Central memory CD8-positive, alpha-beta T cell (primary cell): Measurements from ENCODE around the gene MAPK8IP3.

Source experiments
- ATAC-seq: fragments of 150-1000 bp; cut with Tn5 transposase; replicated peaks from 2 replicates; pipeline ENCODE4 v1.10.0; 2022; ENCODE audit warnings: mild to moderate bottlenecking, moderate FRiP score, moderate number of reproducible peaks; ENCODE audit not compliant: poor library complexity, severe bottlenecking; ENCODE audit errors: extremely low read depth
- DNase-seq, 2 donors: peaks; one replicate each; pipeline ENCODE4 v3.0.0; 2021; ENCODE audit warnings: low spot score in 2 of 2
- H3K27ac Mint-ChIP-seq: one replicate; pipeline ENCODE4 v1.8.0; 2022; ENCODE audit warnings: low read depth, mild to moderate bottlenecking, moderate library complexity, mixed read lengths
- H3K27me3 Mint-ChIP-seq: one replicate; pipeline ENCODE4 v1.8.0; 2022; ENCODE audit warnings: mixed read lengths
- H3K36me3 Mint-ChIP-seq: one replicate; pipeline ENCODE4 v1.8.0; 2022; ENCODE audit warnings: mild to moderate bottlenecking, moderate library complexity, mixed read lengths; ENCODE audit not compliant: insufficient read depth
- H3K4me1 Mint-ChIP-seq: one replicate; pipeline ENCODE4 v1.8.0; 2022; ENCODE audit warnings: mixed read lengths
- H3K4me3 Mint-ChIP-seq: one replicate; pipeline ENCODE4 v1.8.0; 2022; ENCODE audit warnings: mild to moderate bottlenecking, moderate library complexity, mixed read lengths
- H3K9me3 Mint-ChIP-seq: one replicate; pipeline ENCODE4 v1.8.0; 2022; ENCODE audit warnings: mixed read lengths

The MAPK8IP3 gene

GRCh38 chr16:1766231-1766630 lies 60.2 kb downstream of the MAPK8IP3 start:
- Mint-ChIP-seq H3K36me3 (peaks cover 22% of the 10 kb centered on the region), H3K27ac (no peak overlapping the region), H3K4me1 (peaks cover 6% of the 10 kb centered on the region), H3K27me3 (no peaks in the 10 kb centered on the region), H3K4me3 (no peak overlapping the region), H3K9me3 (no peaks in the 10 kb centered on the region)
- no peak for DNase-seq
- no peak for ATAC-seq

- no peak for ATAC-seq
- no peak overlapping the region for H3K27ac Mint-ChIP-seq
- no peaks in the 10 kb centered on the region for H3K27me3 Mint-ChIP-seq
- H3K4me1 Mint-ChIP-seq = peaks cover 7% of the 10 kb centered on the region
- H3K4me3 Mint-ChIP-seq = no peak overlapping the region
- H3K36me3 Mint-ChIP-seq = peaks cover 22% of the 10 kb centered on the region
- no peaks in the 10 kb centered on the region for H3K9me3 Mint-ChIP-seq
- DNase-seq = no peak
Observed at GRCh38 chr16:1766701-1767100, 60.7 kb downstream of the MAPK8IP3 start.

GRCh38 chr16:1767116-1767994 lies 61.4 kb downstream of the MAPK8IP3 start:
- Mint-ChIP-seq H3K4me1 (peaks cover 13% of the 10 kb centered on the region), H3K9me3 (no peaks in the 10 kb centered on the region), H3K27me3 (no peaks in the 10 kb centered on the region), H3K27ac (no peak overlapping the region), H3K36me3 (peaks cover 24% of the 10 kb centered on the region), H3K4me3 (no peak overlapping the region)
- ATAC-seq = no peak
- no peak for DNase-seq

DNA sequence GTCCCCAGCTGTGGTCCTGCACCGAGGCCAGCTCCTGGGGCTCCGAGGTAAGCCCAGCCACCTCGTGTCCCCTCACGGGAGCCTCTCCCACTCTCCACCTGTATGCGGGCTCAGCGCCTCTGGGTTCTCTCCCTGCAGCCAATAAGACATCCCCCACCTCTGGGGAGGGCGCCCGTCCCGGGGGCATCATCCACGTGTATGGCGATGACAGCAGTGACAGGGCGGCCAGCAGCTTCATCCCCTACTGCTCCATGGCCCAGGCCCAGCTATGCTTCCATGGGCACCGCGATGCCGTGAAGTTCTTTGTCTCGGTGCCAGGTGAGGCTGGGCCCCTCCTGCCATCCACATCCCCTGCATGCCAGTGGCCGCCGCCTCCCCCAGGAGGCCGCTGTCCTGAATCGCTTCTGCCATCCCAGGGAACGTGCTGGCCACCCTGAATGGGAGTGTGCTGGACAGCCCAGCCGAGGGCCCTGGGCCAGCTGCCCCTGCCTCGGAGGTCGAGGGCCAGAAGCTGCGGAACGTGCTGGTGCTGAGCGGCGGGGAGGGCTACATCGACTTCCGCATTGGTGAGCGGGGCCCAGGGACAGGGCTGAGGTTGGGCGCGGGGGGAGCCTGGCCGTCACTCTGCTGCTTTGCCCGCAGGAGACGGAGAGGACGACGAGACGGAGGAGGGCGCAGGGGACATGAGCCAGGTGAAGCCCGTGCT lies 62.2 kb downstream of the MAPK8IP3 start:
- no peak for DNase-seq
- Mint-ChIP-seq H3K27me3 (no peaks in the 10 kb centered on the region), H3K4me3 (no peak overlapping the region), H3K27ac (peak overlapping the region; percentile 46), H3K9me3 (no peaks in the 10 kb centered on the region), H3K4me1 (peaks cover 14% of the 10 kb centered on the region), H3K36me3 (peaks cover 28% of the 10 kb centered on the region)
- ATAC-seq = no peak

- no peak for ATAC-seq
- peak overlapping the region; percentile 46 for H3K27ac Mint-ChIP-seq
- DNase-seq = no peak
- peaks cover 14% of the 10 kb centered on the region for H3K4me1 Mint-ChIP-seq
- no peak overlapping the region for H3K4me3 Mint-ChIP-seq
- peaks cover 30% of the 10 kb centered on the region for H3K36me3 Mint-ChIP-seq
- H3K27me3 Mint-ChIP-seq = no peaks in the 10 kb centered on the region
- H3K9me3 Mint-ChIP-seq = no peaks in the 10 kb centered on the region
Observed at GRCh38 chr16:1768767-1769401, 62.9 kb downstream of the MAPK8IP3 start.

DNA sequence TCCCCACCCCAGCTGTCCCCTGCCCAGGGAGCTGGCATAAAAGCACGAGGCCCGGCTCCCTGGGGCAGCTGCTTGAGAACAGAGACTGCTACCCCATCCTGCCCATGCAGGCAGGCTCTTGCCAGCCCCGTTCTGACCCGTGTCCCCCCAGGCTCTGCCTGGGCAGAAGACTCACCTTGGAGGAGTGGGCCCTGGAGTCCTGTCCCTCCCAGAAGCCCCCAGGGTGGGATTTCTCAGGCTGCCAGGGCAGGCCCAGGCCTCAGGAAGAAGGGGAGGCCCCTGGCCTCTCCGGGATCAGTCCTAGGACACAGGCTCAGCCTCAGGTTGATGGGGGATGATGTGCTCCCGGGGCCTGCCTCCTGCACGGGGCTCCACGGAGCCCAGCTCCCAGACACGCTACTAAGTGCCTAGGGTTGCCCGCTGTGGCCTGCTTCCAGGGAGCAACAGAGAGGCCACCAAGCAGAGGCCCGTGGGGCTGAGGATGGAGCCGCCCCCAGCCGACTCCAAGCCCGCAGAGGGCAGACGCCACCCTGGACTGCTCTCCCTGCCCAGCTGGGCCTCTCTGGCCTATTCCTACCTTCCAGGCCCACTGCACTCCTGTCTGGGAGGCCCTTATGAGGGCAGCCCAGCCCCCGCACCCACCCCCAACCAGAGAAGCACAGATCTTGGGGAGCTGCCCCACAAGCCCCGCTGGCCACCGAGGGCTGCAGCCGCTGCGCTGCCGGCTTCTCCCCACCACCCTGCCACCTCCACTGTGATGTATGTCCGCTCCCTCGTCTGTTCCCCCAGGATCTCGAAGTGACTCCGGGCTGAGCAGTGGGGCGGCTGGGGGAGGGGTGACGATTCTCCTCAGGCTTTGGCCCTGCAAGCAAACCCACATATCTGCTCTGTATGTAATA lies 63.7 kb downstream of the MAPK8IP3 start:
- no peak for DNase-seq
- H3K4me3 Mint-ChIP-seq = peak overlapping the region; percentile 99
- no peaks in the 10 kb centered on the region for H3K9me3 Mint-ChIP-seq
- H3K36me3 Mint-ChIP-seq = peaks cover 27% of the 10 kb centered on the region
- no peak for ATAC-seq
- H3K4me1 Mint-ChIP-seq = peaks cover 14% of the 10 kb centered on the region
- no peaks in the 10 kb centered on the region for H3K27me3 Mint-ChIP-seq
- peak overlapping the region; percentile 78 for H3K27ac Mint-ChIP-seq

GRCh38 chr16:1770328-1771187 lies 64.6 kb downstream of the MAPK8IP3 start:
- ATAC-seq = peak; percentile 20
- Mint-ChIP-seq H3K9me3 (no peaks in the 10 kb centered on the region), H3K4me1 (peaks cover 14% of the 10 kb centered on the region), H3K27ac (peak overlapping the region; percentile 78), H3K4me3 (peak overlapping the region; percentile 99), H3K27me3 (no peaks in the 10 kb centered on the region), H3K36me3 (peaks cover 27% of the 10 kb centered on the region)
- peak in 1 of 2 donors; percentile 35 for DNase-seq

DNA sequence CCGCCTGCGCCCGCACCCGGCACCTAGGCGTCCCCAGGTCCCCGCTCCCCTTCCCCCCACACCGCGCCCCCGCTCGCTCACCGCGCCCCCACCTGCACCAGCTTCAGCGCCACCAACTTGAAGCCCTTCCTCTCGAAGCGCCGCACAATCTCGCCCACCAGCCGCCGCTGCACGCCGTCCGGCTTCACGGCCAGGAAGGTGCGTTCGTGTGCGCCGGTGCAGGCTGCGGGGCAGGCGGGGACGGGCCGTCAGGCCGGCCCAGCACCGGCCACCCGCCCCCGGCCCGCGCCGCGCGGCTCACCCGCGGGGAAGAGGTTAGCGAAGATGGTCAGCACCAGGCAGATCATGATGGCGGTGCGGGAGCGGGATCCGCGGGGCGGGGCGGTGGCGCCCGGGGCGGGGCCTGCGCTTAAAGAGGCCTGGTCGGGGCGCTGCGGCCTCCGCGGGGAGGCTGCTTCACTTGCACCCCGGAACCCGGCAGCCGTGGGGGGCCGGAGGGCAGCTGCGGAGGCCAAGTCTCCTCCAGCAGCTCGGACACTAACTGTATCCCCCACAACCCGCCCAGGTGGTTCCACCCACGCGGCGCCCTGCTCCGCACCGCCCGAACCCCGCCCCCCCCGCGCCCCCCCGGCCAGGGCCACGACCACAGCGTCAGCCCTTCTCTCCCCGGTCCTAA lies 65.3 kb downstream of the MAPK8IP3 start, which contains the start of gene NME3:
Gene NME3 (minus strand): TSS at position 356 of the 676 bp plus-strand sequence. CDS start 9 bp downstream, at position 347.
- Mint-ChIP-seq H3K27me3 (no peaks in the 10 kb centered on the region), H3K9me3 (no peaks in the 10 kb centered on the region), H3K27ac (peak within 1 kb of the TSS; percentile 94), H3K36me3 (peaks cover 27% of the 10 kb centered on the region), H3K4me1 (peaks cover 14% of the 10 kb centered on the region), H3K4me3 (peak within 1 kb of the TSS; percentile 99)
- DNase-seq (peak; percentile 61 to 63), ATAC-seq (peak; percentile 54)

DNA sequence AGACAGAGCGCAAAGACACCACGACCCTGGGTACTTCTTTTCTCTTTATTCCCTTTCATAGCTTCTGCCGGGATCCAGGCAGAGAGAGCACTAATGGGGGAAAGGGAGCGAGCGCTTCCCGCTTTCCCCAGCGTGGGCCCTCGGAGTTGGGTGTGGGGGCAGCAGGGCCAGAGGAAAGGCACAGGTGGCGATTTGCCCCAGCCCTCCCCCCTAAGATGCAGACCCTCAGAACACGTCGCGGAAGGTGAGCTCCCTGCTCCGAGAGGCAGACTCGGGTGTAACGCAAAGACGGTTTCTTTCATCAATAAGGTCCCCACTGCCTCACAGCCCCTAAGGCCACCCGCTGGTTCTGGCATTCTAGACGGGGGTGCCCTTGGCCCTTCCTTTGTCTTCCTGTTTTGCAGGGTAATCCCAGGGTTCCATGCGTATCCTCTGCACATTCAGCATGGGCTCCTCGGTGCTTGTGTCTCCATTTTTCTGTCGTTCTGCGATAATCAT lies 65.9 kb downstream of the MAPK8IP3 start:
- Mint-ChIP-seq H3K4me1 (peaks cover 14% of the 10 kb centered on the region), H3K9me3 (no peaks in the 10 kb centered on the region), H3K27ac (peak overlapping the region; percentile 94), H3K36me3 (peaks cover 30% of the 10 kb centered on the region), H3K27me3 (no peaks in the 10 kb centered on the region), H3K4me3 (peak overlapping the region; percentile 99)
- no peak for DNase-seq
- ATAC-seq = no peak

GRCh38 chr16:1772362-1772907 lies 66.4 kb downstream of the MAPK8IP3 start, which contains the start of gene EME2:
Gene EME2 (plus strand): TSS chr16:1772810. CDS start chr16:1773228, 418 bp downstream.
- Mint-ChIP-seq H3K4me1 (peaks cover 14% of the 10 kb centered on the region), H3K9me3 (no peaks in the 10 kb centered on the region), H3K4me3 (peak within 1 kb of the TSS; percentile 99), H3K36me3 (peaks cover 30% of the 10 kb centered on the region), H3K27me3 (no peaks in the 10 kb centered on the region), H3K27ac (peak within 1 kb of the TSS; percentile 94)
- DNase-seq (peak in 1 of 2 donors; percentile 26), ATAC-seq (peak; percentile 11)
